ENCODE measurements around the gene TIPARP.
"Not testable (repeated sequence)": the region's sequence is repeated elsewhere in the genome, so short reads cannot be mapped to it uniquely, and the experiment has no call there.

Gene TIPARP

GRCh38 chr3:156716105-156716862, 41.9 kb downstream of the TIPARP start:
- no peak for DNase-seq

GRCh38 chr3:156718622-156719306, 44.4 kb downstream of the TIPARP start:
- DNase-seq = no peak

DNA sequence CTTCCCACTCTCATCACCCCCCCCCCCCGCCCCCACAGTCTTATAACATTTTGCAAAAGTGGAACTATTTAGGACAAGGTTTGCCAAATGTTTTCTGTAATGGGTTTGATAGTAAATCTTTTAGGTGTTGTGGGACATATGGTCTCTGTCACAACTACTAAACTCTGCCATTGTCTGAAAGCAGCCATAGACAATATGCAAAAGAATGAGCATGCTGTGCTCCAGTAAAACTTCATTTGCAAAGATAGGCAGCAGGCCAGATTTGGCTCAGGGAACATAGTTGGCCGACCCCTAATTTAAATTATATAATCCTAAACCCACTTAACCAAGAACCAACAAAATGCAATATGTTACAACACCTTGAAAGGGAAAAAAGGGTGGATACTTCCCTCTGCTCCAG, 46.4 kb downstream of the TIPARP start:
- DNase-seq = no peak

DNA sequence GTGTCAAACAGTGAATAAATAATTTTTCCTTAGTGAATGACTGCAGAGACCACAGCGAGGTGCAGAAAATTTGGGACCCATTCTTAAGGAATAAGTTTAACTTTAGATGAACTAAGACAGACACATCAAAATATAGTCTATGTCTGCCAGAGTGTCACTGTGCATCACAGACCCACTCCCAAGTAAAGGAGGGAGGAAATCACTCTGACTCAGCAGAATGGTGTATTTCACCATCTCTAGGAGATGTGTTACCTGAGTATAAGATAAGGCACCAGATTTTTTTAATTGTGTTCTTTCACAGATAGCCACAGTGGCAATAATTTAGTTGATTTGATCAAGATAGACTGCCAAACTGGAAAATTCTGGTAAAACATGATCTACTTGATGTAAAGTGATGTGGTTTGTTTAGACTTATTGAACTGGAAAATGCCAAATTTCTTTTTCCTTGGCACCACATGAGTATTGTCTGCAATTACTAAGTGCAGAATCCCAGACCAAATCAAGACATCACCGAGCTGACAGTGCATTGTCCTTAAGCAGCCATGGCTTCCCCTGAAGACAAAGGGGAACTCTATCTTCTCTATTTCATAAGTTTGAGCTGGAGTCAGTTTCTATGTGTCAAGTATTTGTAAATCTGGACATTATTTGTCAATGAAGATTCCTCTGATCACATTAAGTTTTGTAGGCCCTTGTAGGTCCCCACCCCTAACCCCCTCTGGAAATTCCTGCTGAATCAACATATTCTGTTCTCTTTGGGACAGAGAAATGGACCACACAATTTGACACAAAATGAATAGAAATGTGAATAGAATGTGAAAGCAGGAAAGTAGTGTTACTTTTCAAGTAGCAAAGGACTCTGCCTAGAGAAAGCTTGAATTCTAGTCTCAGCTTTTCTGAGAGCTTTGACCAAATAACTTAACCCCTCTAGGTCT, 47.6 kb downstream of the TIPARP start:
- no peak for DNase-seq

DNA sequence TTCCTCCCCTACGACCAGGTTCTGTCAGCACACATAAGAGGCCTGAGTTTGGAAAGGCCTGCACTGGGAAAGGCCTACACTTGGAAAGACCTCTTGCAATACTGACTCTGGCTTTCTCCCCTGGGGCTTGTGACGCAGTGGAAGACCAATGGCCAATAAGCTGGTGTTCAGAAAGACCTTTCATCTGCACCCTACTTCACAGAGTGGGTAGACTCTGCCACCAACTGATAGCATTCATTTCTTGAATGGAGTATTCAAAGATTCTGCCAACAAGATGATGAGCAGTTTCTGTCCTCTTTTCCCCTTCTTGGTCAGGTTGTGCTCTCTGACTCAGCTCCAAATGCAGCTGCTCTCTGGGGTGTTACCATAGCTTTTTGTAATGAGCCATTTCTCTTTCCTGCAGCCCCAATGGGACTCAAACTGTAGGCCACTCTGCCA, 48.8 kb downstream of the TIPARP start:
- no peak for DNase-seq

- no peak for DNase-seq
These were observed 51.3 kb downstream of the TIPARP start for GRCh38 chr3:156725682-156726081.

- no peak for DNase-seq
These were observed 52.1 kb downstream of the TIPARP start for GRCh38 chr3:156726456-156726855.

- no peak for DNase-seq
These were observed 53.3 kb downstream of the TIPARP start for GRCh38 chr3:156727519-156728205.

DNA sequence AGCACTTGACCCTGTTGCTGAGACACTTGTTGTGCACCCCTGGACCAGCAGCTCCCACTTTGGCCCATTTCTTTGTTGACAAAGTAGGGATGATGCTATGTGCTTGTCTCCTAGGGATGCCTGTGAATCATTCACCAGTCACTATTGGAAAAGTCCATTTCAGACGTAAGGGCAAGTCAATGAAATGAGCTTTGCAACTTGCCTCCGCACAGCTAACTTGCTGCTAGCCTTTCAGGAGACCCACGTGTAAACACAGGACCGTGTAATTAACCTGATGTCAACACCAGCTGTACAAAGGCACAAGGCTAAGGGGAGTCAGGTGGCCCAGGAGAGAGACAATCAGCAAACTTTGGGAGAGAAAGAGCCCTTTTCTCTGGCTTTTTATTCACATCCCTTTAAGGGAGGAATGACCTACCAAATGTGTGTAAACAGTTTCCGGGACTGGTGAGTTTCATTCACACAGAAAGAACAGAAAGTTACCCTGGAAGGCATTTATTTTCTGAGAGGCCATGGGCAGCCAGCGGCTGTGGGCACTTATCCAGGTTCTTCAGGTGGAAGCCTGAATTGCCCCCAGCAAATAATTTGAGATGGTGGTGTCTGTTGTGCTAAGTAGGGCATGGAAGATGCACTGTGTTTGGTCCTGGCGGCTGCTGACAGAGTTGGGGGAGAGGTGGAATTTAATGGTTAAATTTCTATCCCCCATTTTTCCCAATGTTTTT, 54.0 kb downstream of the TIPARP start:
- no peak for DNase-seq

DNA sequence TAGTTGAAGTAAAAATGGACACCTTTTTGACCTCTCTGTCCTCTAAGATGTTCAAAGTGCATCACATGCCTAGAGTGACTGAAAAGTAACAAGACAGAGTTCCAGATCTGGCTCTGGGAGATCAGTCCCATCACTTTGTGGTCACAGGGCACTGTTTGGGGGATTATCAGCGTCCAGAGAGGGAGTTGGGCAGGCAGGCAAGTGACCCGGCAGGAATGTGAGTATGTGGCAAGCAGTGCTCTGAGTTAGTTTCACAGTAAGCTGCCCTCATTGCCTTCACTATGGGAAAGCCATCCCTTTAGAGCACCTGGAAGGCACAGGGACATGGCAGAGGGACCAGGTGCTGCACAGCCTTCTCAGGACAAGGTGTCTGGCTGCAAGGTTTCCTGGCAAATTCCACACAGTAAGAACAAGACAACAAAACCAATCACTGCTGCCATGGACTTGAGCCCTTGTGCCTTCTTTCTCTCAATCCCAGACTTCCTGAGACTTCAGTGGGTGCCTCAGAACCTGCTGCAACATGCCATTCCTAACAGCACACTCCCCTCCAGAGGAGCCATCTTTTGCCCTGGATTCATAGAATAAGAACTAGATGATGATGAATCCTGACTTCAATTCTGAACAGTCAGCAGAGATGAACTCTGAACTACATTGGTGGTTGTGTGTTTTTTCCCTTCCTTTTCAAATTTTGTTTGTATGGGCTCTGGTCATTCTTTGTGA, 55.2 kb downstream of the TIPARP start:
- DNase-seq = no peak

- no peak for DNase-seq
These were observed 57.4 kb downstream of the TIPARP start for GRCh38 chr3:156731813-156732212.

DNA sequence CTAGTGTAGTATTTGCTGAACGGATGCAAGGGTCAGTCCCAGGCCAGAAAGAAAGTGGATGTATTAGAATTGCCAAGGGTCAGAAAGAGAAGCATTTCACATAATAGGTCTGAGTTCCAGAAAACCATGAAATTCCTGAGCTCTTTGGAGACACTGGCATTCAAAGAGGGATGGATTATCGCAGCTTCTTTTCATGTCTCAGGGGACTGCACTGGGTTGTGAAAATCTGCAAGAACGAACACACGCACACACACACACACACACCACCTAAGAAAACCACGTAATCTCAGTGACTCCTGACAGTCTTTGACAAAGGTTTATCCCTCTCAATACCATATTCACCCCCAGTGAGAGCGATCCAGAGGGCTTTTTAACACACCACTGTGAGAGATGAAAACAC, 57.9 kb downstream of the TIPARP start:
- DNase-seq = no peak

GRCh38 chr3:156732715-156733421, 58.5 kb downstream of the TIPARP start:
- no peak for DNase-seq

- not testable (repeated sequence) for DNase-seq
These were observed 60.3 kb downstream of the TIPARP start for GRCh38 chr3:156734661-156735060.

DNA sequence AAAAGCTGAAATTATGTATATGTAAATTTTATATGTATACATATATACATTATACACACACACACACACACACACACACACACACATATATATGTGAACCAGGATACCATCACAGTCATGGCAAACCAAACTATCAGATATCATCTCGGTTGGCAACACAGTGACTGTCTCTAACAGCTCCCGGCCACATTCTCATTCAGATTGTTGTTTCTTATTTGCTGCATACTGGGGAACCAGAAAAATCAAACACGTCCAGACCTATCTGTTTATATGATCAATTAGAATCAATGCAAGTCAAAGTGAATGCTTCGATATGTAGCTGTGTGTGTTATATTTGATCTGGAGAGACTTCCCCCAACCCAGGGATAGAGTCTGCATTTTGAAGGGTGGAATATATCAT, 61.1 kb downstream of the TIPARP start:
- no peak for DNase-seq

DNA sequence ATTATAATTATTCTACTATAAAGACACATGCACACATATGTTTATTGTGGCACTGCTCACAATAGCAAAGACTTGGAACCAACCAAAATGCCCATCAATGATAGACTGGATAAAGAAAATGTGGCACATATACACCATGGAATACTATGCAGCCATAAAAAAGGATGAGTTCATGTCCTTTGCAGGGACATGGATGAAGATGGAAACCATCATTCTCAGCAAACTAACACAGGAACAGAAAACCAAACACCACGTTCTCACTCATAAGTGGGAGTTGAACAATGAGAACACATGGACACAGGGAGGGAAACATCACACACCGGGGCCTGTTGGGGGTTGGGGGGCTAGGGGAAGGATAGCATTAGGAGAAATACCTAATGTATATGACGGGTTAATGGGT, 62.7 kb downstream of the TIPARP start:
- not testable (repeated sequence) for DNase-seq

GRCh38 chr3:156738251-156738650, 63.9 kb downstream of the TIPARP start:
- DNase-seq = no peak

DNA sequence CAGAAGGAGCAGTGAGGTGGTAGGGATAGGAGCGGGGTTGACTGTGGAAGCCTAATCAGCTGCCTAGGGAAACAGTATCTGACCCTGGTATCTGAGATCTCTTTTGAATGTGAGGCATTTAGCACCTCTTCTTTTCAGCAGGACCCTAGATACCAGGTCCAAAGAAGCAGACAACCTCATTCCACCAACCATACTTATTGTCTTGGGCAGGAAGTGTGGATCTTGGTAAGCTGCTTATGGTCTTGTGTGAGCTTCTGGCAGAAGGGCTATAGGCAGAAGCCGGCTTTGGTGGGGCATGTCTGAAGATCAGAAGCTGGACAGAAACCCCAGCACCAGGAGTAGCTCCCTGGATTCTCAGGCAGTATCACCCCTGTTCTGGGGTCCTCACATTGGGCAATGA, 65.6 kb downstream of the TIPARP start:
- DNase-seq = no peak

DNA sequence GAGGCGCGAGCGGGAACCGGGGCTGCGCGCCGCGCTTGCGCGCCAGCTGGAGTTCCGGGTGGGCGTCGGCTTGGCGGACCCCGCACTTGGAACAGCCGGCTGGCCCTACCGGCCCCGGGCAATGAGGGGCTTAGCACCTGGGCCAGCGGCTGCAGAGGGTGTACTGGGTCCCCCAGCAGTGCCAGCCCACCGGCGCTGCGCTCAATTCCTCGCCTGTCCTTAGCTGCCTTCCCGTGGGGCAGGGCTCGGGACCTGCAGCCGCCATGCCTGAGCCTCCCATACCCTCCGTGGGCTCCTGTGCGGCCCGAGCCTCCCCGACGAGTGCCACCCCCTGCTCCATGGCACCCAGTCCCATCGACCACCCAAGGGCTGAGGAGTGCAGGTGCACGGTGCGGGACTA, 66.2 kb downstream of the TIPARP start:
- DNase-seq = not testable (repeated sequence)

- no peak for DNase-seq
These were observed 67.5 kb downstream of the TIPARP start for GRCh38 chr3:156741935-156742334.

DNA sequence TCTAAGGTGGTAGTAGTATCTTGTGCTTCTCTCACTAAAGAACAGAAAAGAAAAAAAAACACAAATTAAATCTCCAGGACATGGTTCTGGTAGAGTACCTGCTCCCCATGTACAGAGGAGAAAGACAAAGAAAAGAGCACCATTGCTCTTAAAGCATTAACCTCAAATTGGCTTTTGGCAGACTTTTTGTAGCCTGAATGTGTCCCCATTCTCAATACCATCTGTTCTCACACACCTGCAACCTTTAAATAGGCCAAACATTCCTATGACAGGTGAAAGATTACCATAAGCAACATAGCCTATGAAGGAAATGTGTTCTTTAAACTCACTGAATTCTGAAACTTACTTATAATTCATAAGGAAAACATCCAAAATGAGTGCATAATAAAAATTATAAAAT, 68.0 kb downstream of the TIPARP start:
- no peak for DNase-seq
